GM10266 (cell line): ENCODE measurements around the gene UVRAG.
"Not testable (repeated sequence)": the region's sequence is repeated elsewhere in the genome, so short reads cannot be mapped to it uniquely, and the experiment has no call there.

Source experiments
- DNase-seq: peaks from one replicate; pipeline ENCODE4 v3.0.0; 2012; ENCODE audit errors: extremely low spot score
- TF ChIP-seq, protein P1 (sequence below): IDR thresholded peaks from 2 replicates; pipeline ENCODE4 v1.5.1; 2012; ENCODE audit warnings: mild to moderate bottlenecking, low read depth; ENCODE audit not compliant: control insufficient read depth, insufficient read depth; ENCODE audit errors: missing control alignments

The UVRAG gene

DNA sequence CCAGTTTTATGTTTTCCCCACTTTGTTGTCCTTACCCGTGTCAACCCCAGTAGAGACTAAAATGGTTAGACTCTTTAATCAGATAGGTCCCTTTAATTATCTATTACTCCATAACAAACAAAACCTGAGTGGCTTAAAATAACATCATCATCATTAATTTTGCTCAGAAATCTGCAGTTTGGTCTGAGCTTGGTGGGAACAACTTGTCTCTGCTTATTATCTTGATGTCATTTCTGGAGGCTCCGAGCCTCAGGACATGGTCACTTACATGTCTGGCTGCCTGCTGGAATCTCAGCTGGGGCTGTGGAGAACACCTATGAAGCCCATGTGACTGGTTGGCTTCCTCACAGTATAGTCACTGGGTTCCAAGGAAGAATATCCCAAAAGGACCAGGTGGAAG is 26.7 kb downstream of the UVRAG start:
- no peak for DNase-seq
- TF ChIP-seq, protein P1, sequence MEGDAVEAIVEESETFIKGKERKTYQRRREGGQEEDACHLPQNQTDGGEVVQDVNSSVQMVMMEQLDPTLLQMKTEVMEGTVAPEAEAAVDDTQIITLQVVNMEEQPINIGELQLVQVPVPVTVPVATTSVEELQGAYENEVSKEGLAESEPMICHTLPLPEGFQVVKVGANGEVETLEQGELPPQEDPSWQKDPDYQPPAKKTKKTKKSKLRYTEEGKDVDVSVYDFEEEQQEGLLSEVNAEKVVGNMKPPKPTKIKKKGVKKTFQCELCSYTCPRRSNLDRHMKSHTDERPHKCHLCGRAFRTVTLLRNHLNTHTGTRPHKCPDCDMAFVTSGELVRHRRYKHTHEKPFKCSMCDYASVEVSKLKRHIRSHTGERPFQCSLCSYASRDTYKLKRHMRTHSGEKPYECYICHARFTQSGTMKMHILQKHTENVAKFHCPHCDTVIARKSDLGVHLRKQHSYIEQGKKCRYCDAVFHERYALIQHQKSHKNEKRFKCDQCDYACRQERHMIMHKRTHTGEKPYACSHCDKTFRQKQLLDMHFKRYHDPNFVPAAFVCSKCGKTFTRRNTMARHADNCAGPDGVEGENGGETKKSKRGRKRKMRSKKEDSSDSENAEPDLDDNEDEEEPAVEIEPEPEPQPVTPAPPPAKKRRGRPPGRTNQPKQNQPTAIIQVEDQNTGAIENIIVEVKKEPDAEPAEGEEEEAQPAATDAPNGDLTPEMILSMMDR, result no peak

DNA sequence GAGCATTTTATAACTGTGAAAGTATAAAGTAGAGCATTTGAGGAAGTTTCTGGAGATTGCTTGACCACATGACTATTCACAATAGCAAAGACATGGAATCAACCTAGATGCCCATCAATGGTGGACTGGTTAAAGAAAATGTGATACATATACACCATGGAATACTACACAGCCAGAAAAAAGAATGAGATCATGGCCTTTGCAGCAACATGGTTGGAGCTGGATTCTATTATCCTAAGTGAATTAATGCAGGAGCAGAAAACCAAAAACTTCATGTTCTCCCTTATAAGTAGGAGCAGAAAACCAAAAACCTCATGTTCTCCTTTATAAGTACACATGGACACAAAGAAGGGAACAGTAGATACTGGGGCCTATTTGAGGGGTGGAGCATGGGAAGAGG is 30.3 kb downstream of the UVRAG start:
- no peak for DNase-seq
- TF ChIP-seq, protein P1, result no peak

DNA sequence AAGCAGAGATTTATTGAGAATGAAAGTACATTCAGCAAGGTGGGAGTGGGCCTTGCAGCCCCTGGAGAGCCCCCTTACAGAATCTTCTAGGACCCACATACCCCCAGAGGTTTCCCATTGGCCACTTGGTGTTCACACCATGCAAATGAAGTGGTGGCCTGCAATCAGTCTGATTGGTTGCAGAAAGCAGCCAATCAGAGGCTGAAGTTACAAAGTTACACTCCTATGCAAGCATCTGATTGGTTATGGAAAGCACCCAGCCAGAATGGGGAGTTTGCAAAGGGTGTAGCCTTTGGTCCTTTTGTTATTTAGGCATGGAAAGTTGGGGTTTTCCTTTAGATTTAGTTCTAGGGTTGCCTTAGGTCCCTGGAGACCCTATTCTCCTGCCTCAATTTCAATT is 34.9 kb downstream of the UVRAG start:
- TF ChIP-seq, protein P1, result no peak
- DNase-seq, result no peak

DNA sequence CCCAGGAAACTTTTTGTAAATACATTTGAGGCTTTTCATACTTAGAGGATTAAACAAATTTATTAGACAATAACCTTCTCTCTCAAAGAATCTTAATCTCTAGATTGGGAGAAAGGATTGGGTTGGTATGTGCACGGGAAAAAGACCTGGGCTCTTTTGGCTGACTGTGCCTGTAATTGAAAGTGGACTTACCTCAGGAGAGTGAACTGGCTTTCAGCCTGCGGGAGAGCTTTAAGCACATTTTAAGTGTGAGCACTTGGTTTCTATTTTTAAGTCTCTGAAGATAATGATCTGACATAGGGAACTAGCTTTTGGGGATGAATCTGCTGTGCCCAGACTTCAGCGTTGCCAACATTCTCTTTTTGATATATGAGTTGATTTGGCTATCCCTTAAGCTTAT is 35.8 kb downstream of the UVRAG start:
- no peak for DNase-seq
- TF ChIP-seq, protein P1, result no peak

DNA sequence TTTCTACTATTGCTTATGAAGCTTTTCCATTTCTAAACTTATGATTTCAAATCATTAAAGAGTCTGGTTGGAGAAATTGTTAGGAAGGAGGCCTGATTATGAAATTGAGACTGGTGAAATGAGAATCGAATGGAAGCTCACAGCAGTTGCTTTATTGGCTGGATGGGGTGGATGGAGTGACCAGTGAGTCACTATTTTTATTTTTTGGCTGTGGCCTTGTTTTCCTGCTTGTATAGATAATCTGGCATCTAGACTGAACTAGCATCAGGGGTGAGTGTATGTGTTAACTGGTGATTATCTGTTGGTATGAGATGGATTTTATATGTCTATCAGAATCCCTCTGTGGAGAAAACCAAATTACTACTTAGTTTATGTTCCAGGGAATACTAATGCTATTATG is 36.2 kb downstream of the UVRAG start:
- DNase-seq, result no peak
- TF ChIP-seq, protein P1, result no peak

DNA sequence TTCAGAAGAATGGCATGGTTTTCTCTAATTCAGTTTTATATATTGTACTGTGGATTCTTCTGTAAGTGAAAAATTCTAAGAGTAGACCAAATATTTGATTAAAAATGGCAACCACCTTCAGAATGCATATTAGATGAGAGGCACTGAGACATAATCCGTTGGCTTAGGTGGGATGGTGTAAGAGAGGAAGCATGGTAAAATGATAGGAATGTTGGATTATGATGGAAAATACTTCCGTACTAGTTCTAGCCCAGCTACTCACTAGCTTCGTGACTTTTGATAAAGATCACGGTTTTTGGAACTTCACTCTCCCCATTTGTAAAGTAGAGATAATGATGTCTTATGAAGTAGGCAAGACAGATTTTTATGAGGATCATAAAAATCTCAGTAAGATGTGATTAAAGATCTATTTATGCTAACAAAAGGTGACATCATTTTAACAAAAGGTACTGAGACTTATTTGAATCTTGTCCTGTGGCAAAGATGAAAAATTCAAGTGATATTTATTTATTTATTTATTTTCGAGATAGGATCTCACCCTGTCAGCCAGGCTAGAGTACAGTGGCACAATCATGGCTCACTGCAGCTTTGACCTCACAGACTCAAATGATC is 37.5 kb downstream of the UVRAG start:
- TF ChIP-seq, protein P1, result no peak
- DNase-seq, result no peak

DNA sequence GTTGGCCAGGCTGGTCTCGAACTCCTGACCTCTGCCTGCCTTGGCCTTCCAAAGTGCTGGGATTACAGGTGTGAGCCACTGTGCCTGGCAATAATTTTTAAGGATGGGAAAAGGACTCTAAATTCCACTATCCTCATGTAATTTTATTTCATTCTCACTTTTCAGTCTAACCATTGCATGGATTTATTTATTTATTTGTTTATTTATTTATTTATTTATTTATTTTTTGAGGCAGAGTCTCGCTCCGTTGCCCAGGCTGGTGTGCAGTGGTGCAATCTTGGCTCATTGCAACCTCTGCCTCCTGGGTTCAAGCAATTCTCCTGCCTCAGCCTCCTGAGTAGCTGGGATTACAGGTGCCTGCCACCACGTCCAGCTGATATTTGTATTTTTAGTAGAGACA is 38.6 kb downstream of the UVRAG start:
- not testable (repeated sequence) for DNase-seq

DNA sequence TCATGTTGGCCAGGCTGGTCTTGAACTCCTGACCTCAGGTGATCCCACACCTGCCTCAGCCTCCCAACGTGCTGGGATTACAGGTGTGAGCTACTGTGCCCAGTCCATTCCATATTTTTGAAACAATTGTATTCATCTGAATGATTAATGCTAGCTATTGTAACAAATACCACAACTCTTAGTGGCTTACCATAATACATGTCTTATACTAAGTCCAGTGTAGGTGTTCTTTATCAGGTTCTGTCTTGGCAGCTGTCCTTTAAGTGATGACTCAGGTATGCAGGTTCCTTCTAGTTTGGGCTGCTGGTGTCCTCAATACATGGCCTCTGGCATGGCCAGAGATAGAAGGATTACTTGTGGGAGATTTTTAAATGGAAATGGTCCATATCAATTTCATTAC is 39.0 kb downstream of the UVRAG start:
- TF ChIP-seq, protein P1, result no peak
- no peak for DNase-seq
